NCI-H1417 (cell line): Measurements from ENCODE around the gene SF3A1.

Experiments
- DNase-seq, 3 experiments: peaks; one replicate each; lab custom pipeline; 2025; lab: John Stamatoyannopoulos, UW

The SF3A1 gene

DNA sequence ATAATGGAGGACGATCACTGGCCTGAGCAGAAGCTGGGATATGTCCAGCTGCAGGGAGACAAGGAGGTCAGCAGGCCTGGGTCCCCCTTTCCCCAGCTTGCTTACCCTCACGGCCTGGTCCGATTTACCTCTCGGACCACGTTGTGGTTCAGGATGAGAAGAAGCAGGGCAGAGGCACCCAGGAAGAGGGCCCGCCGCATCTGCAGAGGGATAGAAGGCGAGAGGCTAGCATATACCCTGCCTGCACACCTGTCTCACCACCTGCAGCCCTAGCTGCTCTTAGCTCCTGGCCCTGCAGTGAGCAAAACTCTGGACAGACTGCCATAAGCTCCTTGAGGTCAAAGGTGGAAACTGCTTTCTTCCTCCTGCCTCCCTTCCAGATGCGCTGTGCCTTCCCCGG lies 29.2 kb upstream of the SF3A1 start:
- DNase-seq: no peak

DNA sequence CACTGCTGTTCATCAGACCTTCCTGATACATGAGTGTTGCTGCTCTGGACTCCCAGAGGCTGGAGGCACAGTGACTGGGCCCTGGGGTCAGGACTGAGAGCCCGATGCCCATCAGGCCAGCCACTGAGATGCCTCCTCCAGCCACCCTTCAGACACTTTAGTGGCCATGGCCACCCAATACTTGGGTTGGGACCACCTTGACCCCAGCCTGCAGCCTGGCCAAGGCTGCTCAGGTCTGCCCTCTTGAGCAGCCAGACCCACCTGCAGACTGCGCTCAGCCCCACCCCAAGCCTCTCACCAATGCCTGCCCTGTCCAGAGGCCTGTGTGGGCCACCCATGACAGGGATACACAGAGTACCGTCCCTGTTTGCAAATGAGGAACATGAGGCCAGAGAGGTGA lies 26.4 kb upstream of the SF3A1 start:
- DNase-seq: no peak

DNA sequence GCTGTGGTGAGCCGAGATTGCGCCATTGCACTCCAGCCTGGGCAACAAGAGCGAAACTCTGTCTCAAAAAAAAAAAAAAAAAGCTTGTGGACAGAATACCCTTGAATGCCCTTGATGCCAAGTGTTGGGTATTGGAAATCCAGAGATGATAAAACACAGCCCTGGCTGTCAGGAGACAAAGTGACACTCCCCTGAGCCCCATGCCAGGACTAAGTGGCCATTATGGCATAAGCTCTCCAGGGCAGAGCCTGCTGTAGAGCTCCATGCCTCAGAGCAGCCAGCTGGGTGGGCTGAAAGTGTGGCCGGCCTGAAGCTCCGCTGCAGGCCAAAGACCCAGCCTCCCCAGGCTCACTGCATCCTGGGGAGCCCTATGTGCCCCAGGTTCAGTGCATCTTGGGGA lies 25.6 kb upstream of the SF3A1 start:
- no peak for DNase-seq

DNA sequence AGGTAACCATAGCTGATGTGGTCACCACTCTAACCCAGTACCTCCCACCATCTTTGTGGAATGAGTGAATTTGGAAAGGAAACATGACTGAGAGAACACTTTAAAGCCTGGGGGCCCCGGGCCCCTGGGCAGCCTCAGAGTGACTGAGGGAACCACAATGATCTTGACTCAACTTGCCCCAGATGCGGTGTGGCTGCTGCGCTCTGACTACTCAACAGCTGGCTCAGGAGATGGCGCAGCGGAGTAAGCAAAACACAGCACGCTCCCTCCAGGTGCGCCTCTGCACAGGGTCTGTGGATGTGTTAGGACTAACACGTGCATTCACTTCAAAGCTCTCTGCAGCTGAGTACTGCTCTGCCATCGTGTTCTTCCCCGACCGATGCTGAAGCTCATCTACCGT lies 24.6 kb upstream of the SF3A1 start:
- DNase-seq: no peak

DNA sequence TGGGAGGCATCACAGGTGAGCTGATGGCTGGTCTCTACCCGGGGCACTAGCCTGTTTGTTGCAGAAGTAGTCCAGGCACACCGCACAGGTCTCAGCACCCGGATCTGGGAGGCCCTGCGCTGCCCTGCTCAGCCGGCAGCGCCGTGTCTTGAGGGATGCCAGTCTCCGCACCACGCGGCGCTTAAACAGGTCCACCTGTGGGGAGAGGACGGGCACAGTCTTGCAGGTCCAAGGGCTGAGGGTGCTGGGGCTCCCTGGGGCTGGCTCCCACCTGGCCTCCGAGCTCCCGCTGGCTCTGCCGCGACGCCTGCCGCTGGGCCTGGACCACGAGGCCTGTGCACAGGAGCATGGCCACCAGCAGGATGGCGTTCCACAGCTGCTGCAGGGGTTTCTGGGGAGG lies 23.3 kb upstream of the SF3A1 start:
- DNase-seq: no peak

DNA sequence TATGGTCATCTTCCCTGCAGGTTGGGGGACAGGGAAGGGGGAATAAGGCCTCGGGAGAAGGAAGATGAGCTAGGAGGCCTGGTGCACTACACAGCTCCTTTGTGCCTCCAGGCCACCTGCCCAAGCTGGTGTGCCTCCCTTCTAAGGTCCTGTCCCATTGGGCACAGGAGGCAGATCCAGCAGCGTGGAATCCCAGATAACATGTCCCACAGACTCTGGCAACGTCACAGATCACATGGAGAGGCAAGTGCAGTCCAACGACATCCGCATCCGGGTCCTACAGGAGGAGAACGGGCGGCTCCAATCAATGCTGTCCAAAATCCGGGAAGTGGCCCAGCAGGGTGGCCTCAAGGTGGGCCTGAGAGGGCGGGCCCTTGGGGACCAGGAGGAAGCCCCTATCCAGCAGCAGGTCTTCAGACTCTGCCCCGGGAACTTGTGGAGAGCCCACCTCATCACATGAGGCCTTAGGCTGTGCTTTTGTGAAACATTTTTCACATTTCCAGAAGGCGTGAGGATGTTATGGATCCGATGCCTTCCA lies 18.7 kb upstream of the SF3A1 start:
- no peak for DNase-seq

DNA sequence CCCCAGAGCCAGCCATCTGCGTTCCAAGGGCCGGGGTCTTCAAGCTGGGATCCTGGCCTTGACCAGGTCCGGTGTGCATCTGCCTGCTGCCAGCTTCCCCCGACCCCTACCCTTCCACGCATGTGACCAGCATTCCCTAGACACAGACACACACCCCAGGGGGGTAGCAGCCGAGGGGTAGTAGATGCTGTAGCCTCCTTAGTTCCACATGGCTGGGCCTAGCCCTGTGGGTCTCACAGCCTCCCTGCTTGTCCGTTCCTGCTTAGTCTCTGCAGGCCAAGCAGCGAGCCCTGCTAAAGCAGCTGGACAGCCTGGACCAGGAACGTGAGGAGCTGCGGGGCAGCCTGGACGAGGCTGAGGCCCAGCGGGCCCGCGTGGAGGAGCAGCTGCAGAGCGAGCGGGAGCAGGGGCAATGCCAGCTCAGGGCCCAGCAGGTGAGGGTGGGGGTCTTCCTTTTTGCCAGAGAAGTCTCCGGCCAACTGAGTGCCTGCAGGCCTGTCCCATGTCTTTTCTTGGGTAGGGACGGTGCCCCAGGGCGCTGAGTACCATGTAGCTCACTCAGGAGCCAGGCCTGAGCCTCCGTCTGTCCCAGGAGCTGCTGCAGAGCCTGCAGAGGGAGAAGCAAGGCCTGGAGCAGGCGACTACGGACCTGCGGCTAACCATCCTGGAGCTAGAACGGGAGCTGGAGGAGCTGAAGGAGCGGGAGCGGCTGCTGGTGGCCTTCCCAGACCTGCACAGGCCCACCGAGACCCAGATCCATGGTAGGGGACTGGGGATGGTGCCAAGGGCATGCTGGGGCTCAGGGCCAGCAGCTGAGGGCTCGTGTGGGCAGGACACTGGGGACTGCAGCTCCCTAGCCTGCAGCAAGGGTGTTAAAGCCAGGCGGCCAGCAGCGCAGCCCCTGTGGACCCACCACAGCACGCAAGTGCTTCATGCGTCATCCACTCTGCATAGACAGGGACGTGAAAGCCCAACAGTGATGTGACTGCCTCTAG lies 16.9 kb upstream of the SF3A1 start:
- DNase-seq: no peak

DNA sequence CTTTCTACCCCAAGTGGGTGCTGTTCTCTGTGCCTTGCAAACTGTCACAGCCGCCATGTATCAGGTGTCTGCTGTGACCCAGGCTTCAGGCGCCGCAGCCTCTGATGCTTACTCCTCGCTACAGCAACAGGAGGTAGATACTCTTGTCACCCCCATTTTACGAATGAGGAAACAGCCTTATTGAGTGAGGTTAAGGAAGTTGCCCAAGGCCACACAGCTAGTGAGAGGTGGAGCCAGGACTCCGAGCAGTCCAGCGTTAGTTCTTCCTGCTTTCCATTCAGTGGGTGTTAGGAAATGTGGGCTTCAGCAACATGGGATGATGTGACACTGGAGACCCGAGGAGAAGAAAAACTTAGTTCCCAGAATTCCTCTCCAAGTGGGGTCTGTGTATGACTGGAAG lies 16.2 kb upstream of the SF3A1 start:
- no peak for DNase-seq

DNA sequence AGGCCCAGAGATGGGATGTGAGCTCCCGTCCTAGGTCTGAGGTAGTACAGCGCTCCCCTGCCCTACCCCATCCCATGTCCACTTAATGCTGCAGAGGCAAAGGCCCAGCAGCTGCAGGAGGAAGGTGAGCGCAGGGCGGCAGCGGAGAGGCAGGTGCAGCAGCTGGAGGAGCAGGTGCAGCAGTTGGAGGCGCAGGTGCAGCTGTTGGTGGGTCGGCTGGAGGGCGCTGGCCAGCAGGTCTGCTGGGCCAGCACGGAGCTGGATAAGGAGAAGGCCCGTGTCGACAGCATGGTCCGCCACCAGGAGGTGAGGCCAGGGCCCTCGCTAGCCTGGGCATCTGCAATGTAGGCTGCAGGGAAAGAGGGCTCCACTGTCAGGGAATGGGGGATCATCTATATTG lies 15.3 kb upstream of the SF3A1 start:
- no peak for DNase-seq

DNA sequence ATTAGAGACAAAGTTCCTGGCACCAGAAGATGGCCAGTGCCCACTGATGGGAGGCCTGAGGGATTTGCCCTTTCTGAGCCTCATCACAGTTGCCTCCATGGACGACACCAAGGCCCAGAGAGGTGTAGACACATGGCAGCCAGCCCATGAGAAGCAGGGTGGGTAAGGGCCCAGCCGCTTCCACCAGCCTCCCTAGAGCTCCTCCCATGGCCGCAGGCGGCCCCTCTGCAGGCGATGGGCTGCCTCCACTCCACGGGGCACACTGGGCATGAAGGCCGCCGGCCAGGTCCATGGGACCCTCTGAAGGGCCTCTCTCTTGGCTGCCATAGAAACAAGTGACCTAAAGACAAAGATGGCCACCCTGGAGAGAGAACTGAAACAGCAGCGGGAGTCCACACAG lies 14.6 kb upstream of the SF3A1 start:
- no peak for DNase-seq

DNA sequence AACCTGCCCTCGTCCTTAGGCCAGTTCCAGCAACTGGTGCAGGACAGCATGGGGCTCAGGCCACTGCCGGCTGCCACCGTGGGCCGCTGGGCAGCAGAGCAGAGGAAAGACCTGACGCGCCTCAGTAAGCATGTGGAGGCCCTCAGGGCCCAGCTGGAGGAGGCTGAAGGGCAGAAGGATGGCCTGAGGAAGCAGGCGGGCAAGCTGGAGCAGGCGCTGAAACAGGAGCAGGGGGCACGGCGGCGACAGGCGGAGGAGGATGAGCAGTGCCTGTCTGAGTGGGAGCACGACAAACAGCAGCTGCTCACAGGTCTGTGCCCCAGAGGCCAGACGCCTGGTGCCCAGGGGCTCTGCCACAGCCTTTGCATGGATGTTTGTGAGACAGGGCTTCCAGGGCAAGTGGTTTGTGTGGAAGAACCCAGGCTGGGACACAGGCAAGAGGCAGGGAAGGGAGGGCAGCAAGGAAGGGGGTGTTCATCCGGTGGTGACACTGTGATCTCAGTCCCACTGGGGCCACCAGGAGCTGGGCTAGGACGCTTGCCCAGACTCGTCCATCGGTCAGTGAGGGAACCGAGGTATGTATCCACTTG lies 14.0 kb upstream of the SF3A1 start:
- no peak for DNase-seq

DNA sequence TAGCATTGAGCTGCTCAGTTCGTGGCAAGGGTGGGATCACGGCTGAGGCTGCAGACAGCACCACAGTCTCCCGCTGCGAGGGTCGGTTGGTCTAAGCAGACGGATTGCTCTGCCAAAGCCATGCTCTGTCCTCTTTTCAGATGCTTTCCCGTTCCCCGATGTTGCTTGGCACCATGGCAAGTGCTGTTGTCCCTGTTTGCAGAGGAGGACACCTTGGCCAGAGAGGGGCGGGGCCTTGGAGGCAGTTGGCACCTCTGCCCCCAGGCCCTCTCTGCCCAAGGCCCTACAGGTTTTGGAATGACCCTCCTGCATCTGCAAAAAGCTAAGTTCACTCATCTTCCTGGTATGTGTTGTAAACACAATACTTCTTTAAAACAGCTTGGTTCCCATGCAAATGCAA lies 11.7 kb upstream of the SF3A1 start:
- DNase-seq: no peak

DNA sequence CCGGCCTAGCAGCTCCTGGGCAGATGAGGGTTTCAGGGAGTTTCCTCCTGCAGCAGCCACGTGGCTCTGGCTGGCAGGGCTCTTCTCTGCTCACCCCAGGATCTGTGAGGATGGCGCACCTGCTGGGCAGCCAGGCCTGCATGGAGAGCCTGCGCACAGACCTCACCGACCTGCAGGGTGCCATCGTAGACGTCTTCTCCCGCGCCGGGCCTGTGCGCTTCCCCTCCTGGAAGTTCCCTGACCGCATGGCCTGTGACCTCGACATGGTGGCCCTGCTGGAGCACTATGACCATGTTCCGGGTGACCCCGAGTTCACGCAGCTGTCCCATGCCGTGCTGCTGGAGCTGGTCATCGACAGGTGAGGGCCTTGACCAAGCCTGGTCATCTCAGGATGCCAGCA lies 9.2 kb upstream of the SF3A1 start:
- no peak for DNase-seq

DNA sequence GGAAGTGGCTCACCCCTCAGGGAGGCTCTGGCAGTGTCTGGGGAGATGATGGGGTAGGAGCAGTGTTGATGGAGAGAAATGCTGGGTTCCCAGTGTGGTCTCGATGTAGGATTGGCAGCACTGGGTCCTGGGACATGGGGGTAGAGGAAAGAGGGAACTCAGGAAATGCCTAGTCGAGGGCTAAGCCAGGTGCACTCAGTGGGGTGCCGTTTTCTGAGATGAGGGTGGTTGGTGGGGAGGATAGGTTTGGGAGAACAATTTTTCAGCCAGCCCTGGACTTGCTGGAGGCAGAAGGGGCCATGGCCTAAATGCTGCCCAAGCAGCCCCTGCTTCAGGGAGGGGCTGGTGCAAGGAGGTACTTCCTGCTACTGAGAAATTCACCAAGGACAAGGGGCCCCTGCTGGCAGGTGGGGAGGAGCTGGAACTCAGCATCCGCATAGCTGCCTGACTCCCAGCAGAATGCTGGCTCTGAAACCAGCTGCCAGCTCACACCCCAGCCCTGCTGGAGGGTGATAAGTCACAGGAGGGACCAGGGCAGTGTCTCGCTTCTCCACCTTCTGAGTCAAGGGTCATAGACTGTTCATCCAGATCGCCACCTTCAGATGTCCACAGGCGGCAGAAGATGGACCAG lies 6.1 kb upstream of the SF3A1 start:
- peak in 1 of 3 experiments; percentile 1 for DNase-seq

DNA sequence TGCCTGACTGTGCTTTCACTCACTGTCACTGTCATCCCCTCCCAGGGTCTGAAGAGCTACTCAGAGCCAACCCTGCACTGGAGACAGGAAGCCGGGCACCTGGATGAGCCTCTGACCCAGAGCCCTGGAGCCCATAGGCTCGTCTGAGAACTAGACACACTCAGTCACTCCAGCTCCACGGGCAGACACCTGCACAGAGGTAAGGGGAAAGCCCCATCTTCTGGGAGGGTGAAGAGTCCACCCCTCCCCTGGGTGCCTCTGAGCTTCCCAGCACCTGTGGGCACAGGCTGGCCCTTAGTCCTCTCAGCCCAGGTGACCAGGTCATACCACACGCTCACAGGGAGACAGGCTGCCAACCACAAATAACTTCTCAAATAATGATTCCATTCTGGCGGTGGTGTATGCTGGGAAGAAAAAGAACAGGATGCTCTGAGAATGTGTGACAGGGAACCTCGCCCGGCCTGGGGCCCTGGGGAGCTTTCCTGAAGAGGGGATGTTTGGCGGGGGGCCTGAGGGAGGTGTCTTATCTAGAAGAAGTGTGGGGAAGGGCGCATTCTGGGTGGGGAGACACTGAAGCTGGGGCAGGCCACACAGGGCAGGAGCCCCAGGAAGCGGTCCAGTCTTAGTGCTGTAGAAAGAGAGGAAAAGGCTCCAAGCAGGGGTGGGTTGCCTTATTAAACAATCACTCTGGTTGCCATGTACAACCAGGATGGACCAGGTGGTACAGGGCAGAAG lies 5.4 kb upstream of the SF3A1 start:
- DNase-seq: no peak

DNA sequence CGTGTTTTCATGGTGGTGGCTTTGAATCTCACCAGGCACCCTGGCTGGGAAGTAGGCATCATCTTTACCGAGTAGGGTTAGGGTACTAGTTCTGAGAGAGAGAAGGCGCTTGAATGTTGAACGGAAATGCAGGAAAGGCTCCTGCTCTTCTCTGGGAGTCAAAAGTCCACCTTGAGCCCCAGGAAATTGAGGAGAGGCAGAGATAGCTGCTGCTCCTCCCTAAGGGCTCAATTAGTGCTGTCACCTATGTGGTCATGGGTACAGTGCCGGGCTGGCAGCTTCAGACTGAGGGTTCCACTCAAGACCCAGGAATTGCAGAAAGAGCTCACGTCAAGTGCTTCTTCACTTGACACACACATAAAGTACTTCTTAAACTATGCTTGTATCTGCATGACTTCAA lies 1.8 kb upstream of the SF3A1 start:
- DNase-seq: no peak

DNA sequence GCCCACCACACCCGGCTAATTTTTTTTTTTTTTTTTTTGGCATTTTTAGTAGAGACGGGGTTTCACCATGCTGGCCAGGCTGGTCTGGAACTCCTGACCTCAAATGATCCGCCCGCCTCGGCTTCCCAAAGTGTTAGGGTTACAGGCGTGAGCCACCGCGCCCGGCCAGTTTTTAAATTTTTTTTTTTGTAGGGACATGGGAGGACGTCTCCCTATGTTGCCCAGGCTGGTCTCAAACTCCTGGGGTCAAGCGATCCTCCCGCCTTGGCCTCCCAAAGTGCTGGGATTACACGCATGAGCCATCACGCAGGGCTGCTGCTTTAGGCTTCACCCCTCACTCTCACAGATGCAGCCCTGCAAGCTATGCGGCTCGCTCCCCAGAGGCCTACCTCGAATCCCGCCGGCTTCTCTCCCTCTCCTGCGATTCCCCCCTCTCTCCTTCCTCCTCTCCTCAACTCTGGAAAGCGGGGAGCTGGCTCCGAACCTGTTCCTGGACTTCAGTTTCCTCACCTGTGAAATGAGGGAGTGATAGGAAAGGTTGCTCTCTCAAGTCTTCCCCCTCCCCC lies 1.0 kb upstream of the SF3A1 start:
- no peak for DNase-seq

DNA sequence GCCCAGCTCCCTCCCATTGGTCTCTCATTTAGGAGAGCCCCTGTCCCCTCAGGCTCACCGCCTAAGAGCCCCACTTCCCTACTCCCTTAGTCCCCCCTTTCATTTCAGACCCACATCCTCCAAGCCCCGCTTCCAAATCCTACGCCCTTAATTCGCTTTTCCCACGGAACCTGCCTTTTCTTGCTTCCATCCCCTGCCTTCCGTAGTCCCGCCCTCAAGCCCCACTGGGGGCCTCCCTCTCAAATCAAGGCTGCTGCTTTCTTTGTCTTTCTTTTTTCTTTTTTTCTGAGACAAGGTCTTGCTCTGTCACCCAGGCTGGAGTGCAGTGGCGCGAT lies 509 bp upstream of the SF3A1 start:
- DNase-seq: peak in 1 of 3 experiments; percentile 19

DNA sequence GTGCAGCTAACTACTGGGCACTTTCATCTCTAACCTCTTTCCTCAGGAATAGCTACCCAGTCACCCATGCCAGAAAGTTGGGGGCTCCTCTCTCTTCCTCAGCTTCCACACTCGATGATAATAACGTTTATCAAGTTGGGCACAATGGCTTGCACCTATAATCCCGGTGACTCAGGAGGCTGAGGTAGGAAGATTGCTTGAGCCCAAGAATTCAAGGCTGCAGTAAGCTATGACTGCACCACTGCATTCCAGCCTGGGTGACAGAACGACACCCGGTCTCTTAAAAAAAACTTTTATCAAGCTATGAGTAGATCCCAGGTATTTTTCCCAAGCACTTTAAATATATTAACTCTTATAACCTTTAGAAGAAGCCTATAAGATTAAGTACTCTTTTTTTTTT lies 2.0 kb downstream of the SF3A1 start:
- no peak for DNase-seq

DNA sequence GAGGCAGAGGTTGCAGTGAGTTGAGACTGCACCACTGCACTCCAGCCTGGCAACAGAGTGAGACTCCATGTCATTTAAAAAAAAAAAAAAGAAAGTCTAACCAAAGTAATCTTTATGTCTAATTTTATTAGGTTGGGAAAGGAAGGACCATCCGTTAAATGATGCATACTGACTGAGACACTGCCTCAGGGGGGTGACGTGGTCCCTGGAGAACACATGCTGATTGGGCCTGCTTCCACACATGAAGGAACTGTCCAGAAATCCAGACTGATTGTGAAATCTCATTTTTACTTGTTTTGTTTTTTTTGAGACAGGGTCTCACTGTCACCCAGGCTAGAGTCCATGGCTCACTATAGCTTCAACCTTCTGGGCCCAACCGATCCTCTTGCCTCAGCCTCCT lies 5.5 kb downstream of the SF3A1 start:
- no peak for DNase-seq

DNA sequence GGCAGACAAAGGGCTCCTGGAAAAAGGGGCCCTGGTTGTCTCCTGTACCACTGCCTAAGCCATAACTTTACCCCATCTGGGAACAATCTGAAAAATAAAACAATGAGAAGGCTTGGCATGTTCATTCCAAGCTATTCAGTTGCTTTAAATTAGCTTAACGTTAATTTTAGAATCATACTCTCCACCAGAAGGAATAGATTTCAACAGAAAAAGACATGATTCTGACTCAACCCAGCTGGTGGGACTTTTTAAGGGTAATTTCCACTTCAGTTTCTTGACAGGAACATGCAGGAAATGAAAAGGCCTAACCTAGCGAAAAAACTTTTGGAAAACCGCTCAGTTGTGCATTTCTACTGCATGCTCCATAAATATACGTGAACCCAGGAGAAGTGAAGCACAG lies 7.9 kb downstream of the SF3A1 start:
- DNase-seq: no peak

DNA sequence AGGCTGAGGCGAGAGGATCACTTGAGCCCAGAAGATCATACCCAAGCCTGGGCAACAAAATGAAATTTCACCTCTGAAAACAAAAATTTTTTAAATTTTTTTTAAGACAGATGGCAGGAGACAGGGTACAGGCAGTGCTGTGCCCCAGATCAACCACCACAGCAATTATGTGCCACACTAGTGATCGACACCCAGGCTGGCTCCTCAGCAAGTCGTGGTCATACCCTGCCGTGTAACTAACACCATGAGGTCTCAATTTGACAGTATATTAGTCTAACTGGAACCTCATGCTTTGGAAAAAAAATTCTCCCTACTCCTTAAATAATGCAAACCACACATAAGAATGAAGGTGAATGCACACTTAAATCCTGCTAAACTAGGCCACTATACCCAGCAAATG lies 8.3 kb downstream of the SF3A1 start:
- DNase-seq: no peak
